Measurements from ENCODE around the gene INPP5F.

- TF ChIP-seq KLF12 (CRISPR knock-in tag; IDR thresholded peaks at IDR 0.05; ENCODE audit: borderline replicate concordance) = no peak
- TF ChIP-seq MLX (CRISPR knock-in tag; IDR thresholded peaks at IDR 0.05) = no peak
- TF ChIP-seq PRDM15 (CRISPR knock-in tag; IDR thresholded peaks at IDR 0.05) = no peak
- peak; percentile 76 for TF ChIP-seq CEBPB (IDR thresholded peaks at IDR 0.05; ENCODE audit: borderline replicate concordance, low read depth, low read length)
- TF ChIP-seq, protein P1, sequence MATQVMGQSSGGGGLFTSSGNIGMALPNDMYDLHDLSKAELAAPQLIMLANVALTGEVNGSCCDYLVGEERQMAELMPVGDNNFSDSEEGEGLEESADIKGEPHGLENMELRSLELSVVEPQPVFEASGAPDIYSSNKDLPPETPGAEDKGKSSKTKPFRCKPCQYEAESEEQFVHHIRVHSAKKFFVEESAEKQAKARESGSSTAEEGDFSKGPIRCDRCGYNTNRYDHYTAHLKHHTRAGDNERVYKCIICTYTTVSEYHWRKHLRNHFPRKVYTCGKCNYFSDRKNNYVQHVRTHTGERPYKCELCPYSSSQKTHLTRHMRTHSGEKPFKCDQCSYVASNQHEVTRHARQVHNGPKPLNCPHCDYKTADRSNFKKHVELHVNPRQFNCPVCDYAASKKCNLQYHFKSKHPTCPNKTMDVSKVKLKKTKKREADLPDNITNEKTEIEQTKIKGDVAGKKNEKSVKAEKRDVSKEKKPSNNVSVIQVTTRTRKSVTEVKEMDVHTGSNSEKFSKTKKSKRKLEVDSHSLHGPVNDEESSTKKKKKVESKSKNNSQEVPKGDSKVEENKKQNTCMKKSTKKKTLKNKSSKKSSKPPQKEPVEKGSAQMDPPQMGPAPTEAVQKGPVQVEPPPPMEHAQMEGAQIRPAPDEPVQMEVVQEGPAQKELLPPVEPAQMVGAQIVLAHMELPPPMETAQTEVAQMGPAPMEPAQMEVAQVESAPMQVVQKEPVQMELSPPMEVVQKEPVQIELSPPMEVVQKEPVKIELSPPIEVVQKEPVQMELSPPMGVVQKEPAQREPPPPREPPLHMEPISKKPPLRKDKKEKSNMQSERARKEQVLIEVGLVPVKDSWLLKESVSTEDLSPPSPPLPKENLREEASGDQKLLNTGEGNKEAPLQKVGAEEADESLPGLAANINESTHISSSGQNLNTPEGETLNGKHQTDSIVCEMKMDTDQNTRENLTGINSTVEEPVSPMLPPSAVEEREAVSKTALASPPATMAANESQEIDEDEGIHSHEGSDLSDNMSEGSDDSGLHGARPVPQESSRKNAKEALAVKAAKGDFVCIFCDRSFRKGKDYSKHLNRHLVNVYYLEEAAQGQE (IDR thresholded peaks at IDR 0.05; ENCODE audit: borderline replicate concordance in 1 of 2, low read depth in 1 of 2, low read length in 2 of 2) = no peak
- TF ChIP-seq, protein P2, sequence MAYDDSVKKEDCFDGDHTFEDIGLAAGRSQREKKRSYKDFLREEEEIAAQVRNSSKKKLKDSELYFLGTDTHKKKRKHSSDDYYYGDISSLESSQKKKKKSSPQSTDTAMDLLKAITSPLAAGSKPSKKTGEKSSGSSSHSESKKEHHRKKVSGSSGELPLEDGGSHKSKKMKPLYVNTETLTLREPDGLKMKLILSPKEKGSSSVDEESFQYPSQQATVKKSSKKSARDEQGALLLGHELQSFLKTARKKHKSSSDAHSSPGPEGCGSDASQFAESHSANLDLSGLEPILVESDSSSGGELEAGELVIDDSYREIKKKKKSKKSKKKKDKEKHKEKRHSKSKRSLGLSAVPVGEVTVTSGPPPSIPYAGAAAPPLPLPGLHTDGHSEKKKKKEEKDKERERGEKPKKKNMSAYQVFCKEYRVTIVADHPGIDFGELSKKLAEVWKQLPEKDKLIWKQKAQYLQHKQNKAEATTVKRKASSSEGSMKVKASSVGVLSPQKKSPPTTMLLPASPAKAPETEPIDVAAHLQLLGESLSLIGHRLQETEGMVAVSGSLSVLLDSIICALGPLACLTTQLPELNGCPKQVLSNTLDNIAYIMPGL (CRISPR knock-in tag; IDR thresholded peaks at IDR 0.05; ENCODE audit: borderline replicate concordance in 1 of 2, low read depth in 1 of 2) = no peak
- no peak for TF ChIP-seq GABPA (IDR thresholded peaks at IDR 0.05; ENCODE audit: low read depth, low read length)
- no peak for TF ChIP-seq GABPA (CRISPR knock-in tag; IDR thresholded peaks at IDR 0.05; ENCODE audit: low read depth)
- no peak for TF ChIP-seq E2F1 (CRISPR knock-in tag; IDR thresholded peaks at IDR 0.05)
- TF ChIP-seq FOXA1 (IDR thresholded peaks at IDR 0.05) = no peak
- TF ChIP-seq FOXA1 (CRISPR knock-in tag; IDR thresholded peaks at IDR 0.05) = no peak
- TF ChIP-seq JUNB (CRISPR knock-in tag; IDR thresholded peaks at IDR 0.05; ENCODE audit: borderline replicate concordance) = no peak
- no peak for TF ChIP-seq PCBP2 (optimal IDR thresholded peaks at IDR 0.05; ENCODE audit: low read depth, low read length, poor library complexity, severe bottlenecking)
Measured at GRCh38 chr10:119770928-119771327, 45.1 kb downstream of the INPP5F start.
